WERI-Rb-1 (cell line): Measurements from ENCODE around the gene NT5DC4.

ENCODE experiments used
- DNase-seq: peaks from one replicate; pipeline ENCODE4 v3.0.0-alpha.2; 2020
- H3K27ac ChIP-seq: fragments of 250-450 bp; sonication (Bioruptor Pico); 2 replicates; pipeline ENCODE4 v1.5.1; 2020; ENCODE audit warnings: mild to moderate bottlenecking, moderate library complexity
- H3K27me3 ChIP-seq: fragments of 250-450 bp; sonication (Bioruptor Pico); 2 replicates; pipeline ENCODE4 v1.5.1; 2021; ENCODE audit warnings: mild to moderate bottlenecking, low read depth, moderate library complexity; ENCODE audit not compliant: insufficient read depth, severe bottlenecking
- H3K36me3 ChIP-seq: fragments of 250-450 bp; sonication (Bioruptor Pico); 2 replicates; pipeline ENCODE4 v1.5.1; 2020; ENCODE audit warnings: mild to moderate bottlenecking, moderate library complexity
- H3K4me3 ChIP-seq: 2 replicates; pipeline ENCODE4 v1.5.1; 2011; ENCODE audit warnings: low read depth, mild to moderate bottlenecking, control low read depth, low read length
- H3K9me3 ChIP-seq: fragments of 250-450 bp; sonication (Bioruptor Pico); 2 replicates; pipeline ENCODE4 v1.5.1; 2021; ENCODE audit warnings: mild to moderate bottlenecking, moderate library complexity; ENCODE audit not compliant: severe bottlenecking
- CTCF ChIP-seq: IDR thresholded peaks from 2 replicates; pipeline ENCODE4 v1.5.1; 2011; ENCODE audit warnings: low read depth, mild to moderate bottlenecking, control low read depth, inconsistent platforms, low read length

Gene NT5DC4

DNA sequence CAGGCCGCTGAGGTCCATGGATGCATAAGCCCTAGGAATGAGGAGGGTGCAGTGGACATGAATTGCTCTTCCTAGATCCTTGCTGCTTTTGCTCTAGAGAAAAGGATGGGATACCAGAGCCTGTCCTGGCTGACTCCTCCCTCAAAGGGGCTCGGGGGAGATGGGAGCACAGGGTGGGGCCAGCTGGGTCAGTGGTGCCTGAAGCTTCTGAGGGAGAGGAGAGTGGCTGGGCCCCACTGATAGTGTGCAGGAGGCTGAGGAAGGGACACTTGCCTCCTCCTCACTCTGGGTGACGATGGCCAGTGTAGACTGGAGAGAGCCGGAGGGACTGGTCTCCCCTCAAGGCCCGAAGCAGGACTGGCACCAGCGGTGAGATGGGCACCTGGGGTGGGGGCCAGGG is at the start of gene NT5DC4:
NT5DC4 (plus strand) TSS at position 236 of the 400 bp plus-strand sequence; CDS start at position 296, 60 bp downstream.
- TF ChIP-seq CTCF = no peak
- H3K27ac ChIP-seq = no peak within 1 kb of the TSS
- H3K36me3 ChIP-seq = no peaks in the 10 kb centered on the region
- H3K27me3 ChIP-seq = no peaks in the 10 kb centered on the region
- no peak for DNase-seq
- H3K9me3 ChIP-seq = no peaks in the 10 kb centered on the region
- no peak within 1 kb of the TSS for H3K4me3 ChIP-seq

DNA sequence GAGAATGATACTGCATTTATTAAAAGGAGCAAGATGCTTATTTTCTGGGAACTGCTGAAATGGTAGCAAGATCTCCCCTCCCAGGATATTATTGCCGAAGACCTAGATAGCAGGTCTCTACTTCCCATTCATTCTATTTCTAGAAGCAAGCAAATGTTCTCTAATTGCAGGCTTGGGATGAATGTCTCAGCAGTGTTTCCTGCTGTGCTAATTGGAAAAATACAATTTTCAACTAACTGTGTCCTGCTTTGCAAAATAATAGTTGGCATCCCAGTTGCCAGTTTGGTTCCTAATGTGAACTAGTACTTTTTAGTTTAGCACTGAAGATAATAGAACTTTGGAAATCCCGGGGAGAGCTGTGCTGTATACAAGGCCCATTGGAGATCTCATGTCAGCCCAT is 49.0 kb upstream of the NT5DC4 start:
- no peak for DNase-seq
- Histone ChIP-seq H3K9me3 (no peaks in the 10 kb centered on the region), H3K4me3 (no peak overlapping the region), H3K27me3 (no peaks in the 10 kb centered on the region), H3K36me3 (peaks cover 3% of the 10 kb centered on the region), H3K27ac (no peak overlapping the region)
- no peak for TF ChIP-seq CTCF

DNA sequence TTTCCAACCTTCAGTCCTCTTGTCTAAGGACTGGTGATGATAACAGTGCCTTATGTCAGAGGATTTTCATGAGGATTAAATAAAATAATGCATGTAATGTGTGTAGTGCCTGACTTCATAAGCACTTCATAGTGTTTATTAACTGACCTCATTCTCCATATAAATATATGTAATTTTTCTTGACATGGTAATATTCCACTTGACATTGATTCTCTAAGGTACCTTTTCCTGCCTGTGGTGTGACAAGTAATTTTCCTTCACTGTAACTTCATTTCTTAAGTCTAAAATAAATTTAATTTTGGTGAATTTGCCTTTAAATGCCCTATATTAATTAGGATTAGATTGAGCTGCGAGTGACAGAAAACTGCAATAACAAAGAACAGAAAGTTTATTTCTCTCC is 47.8 kb upstream of the NT5DC4 start:
- Histone ChIP-seq H3K9me3 (no peaks in the 10 kb centered on the region), H3K36me3 (no peaks in the 10 kb centered on the region), H3K4me3 (no peak overlapping the region), H3K27ac (no peak overlapping the region), H3K27me3 (no peaks in the 10 kb centered on the region)
- no peak for DNase-seq
- TF ChIP-seq CTCF = no peak

DNA sequence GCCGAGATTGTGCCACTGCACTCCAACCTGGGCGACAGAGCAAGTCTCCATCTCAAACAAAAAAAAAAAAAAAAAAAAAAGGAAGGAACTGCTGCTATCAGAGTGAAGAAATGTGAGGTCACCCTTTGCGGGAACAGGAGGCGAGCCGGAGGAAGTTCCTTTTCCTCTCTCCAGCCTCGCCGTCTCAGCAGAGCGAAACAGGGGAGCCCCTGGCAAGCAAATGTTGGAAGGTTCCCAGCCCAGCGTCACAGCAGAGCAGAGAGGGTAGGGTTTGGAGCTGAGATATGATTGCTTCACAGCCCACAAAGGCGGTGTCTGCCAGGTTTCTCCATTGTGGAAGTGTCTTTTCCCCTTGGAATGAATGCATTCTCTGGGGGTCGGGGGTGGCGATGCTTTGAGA is 46.6 kb upstream of the NT5DC4 start:
- TF ChIP-seq CTCF = no peak
- Histone ChIP-seq H3K9me3 (no peaks in the 10 kb centered on the region), H3K27ac (no peak overlapping the region), H3K36me3 (no peaks in the 10 kb centered on the region), H3K4me3 (no peak overlapping the region), H3K27me3 (no peaks in the 10 kb centered on the region)
- no peak for DNase-seq

- H3K27ac ChIP-seq = no peak overlapping the region
- no peak for DNase-seq
- no peak for TF ChIP-seq CTCF
- no peaks in the 10 kb centered on the region for H3K27me3 ChIP-seq
- H3K4me3 ChIP-seq = no peak overlapping the region
- no peaks in the 10 kb centered on the region for H3K9me3 ChIP-seq
- no peaks in the 10 kb centered on the region for H3K36me3 ChIP-seq
Measured at GRCh38 chr2:112679484-112679883, 41.3 kb upstream of the NT5DC4 start.

DNA sequence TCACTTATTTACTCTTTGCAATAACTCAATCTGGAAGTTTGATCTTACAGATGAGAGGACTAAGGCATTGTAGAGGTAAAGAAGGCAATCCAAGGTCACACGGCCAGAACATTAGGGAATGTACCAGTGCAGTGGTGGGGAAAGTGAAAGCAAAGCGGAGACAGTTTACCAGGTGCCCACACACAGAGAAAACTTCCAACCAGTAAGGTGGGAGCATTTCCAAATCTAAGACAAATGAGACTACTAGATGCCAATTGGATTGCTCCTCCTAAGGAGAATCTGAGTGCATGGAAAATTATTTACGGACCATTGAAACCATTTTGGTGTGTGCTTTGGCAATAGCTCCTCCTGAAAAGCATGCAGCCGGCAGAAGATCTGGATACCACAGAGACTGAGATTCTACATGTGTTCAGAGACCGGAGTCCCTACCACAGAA is 40.1 kb upstream of the NT5DC4 start:
- Histone ChIP-seq H3K9me3 (no peaks in the 10 kb centered on the region), H3K36me3 (no peaks in the 10 kb centered on the region), H3K27me3 (no peaks in the 10 kb centered on the region), H3K4me3 (no peak overlapping the region), H3K27ac (no peak overlapping the region)
- TF ChIP-seq CTCF = no peak
- no peak for DNase-seq
